Measurements from ENCODE around the gene MAEL. TPM values are rescaled to one million over a fixed set of nuclear protein-coding genes. Genes with fewer than 3 reads are reported as not detected.

Gene MAEL
- total RNA-seq, 1 experiment from 2014 or later, result not detected

DNA sequence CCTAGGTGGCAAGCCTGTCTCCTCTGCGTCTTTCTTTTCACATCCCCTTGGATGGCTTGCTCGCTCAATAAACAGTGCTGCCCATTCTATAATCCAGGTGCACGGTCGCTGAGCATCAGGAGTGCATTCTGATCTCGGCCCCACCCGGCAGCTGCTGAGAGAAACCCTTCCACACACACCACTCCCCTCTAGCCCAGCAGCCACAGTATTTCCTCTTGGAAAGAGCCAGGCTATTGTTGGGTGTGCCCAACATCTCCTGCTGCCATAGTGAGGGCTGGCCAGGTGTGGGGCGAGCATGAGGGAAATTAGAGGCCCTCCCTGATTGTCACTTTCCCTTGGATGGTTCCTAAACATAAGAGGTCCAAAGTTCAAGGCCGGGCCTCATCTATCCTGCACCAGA is 76.4 kb downstream of the MAEL start:
- H3K9me3 ChIP-seq, result no peaks in the 10 kb centered on the region
- no peaks in the 10 kb centered on the region for H3K27me3 ChIP-seq
- H3K36me3 ChIP-seq, result no peaks in the 10 kb centered on the region
- no peak for DNase-seq
- H3K4me3 ChIP-seq, result no peak overlapping the region

DNA sequence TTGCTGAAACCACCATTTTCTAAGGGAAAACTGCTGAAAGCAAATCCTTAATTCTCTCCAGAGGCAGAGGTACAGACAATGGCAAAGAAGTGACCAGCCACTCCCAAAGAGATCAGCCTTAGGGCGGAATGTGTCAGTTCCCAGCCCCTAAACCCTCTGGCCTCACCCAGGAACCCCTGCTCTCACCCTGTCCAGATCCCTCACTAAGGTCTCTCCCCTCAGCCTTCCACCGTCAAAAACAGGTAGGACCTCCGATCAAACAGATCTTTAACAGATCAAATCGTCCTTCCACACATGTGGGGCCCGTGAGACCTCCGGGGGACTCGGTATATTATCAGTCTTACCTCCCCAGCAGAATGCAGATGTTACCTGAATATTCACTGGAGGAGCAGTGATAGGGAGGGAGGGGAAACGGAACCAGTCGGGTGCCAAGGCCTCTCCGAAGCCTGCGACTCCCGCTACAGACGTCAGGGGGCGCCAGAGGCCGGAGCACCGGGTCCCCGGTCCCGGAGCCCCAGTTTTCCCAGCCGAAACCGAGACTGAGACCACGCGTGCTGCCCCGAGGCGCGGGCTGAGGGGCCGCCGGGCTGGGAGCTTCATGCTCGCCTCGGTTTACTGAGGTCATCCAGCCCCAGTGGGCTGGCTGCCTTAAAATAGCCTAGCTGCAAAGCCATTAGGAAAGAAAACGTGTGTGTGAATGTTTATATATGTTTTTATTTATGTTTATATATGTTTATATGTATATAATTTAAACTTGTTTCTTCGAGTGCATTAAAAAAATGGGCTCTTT is 77.4 kb downstream of the MAEL start:
- no peaks in the 10 kb centered on the region for H3K36me3 ChIP-seq
- H3K27me3 ChIP-seq, result no peaks in the 10 kb centered on the region
- no peaks in the 10 kb centered on the region for H3K9me3 ChIP-seq
- H3K4me3 ChIP-seq, result peak overlapping the region; percentile 34
- peak; percentile 64 for DNase-seq

DNA sequence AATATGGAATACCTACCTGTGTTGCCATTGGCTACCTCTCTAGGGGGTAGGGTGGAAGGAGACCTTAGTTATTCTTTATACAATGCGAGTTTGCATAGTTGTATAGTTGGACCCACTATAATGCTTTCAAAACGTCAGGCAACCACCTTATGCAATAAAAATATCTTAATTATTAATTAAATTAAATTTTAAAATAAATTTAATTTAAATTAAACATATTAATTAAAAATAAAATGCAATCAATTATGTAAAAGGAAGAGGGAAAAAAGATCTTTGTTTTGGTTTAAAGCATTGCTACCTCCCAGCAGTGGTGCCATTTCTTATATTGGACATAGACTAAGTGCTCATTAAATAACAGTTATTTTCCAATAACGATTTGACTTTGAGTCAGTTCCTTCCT is 78.8 kb downstream of the MAEL start:
- H3K4me3 ChIP-seq, result no peak overlapping the region
- no peaks in the 10 kb centered on the region for H3K9me3 ChIP-seq
- no peaks in the 10 kb centered on the region for H3K36me3 ChIP-seq
- no peaks in the 10 kb centered on the region for H3K27me3 ChIP-seq
- no peak for DNase-seq

DNA sequence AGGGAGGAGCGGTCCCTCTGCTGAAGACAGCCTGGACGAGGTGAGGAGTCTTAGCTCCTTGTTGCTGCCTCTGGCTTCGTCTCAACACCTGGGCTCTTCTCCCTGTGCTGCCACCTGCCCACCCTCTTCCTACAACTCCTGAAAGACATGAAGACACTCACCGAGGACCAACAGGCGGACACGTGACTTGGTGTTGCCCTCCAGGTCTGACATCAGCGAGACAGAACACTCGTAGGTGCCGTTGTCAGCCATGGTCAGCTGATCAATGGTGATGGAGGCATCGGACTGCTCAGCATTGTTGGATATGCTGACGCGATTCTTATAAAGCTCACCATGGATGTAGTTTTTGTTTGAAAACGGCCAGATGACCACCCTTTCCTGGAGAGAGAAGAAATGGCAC is 79.7 kb downstream of the MAEL start:
- no peaks in the 10 kb centered on the region for H3K36me3 ChIP-seq
- H3K4me3 ChIP-seq, result no peak overlapping the region
- DNase-seq, result no peak
- no peaks in the 10 kb centered on the region for H3K9me3 ChIP-seq
- H3K27me3 ChIP-seq, result no peaks in the 10 kb centered on the region

DNA sequence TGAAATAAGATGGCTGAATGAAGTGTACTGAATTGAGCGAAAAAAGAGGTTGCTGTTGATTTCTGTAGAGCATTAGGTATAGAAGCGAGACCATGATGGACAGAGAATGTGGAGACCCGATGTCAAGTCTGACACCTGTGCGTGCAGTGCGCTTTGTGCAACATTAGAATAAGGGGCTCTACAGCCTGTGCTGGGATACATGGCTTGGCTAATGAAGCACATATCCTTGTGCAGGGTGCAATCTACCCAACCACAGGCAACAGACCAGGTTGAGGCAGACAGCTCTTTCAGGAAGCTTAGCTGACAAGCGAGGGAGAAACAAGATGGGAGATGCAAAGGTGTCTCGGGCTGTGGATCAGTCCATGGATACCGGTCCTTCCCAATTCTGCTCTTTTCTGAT is 82.2 kb downstream of the MAEL start:
- H3K27me3 ChIP-seq, result 0 out of 2 replicates have a peak, but pooled peaks cover 2% of the 10 kb centered on the region
- DNase-seq, result no peak
- no peaks in the 10 kb centered on the region for H3K9me3 ChIP-seq
- no peak overlapping the region for H3K4me3 ChIP-seq
- H3K36me3 ChIP-seq, result no peaks in the 10 kb centered on the region

Other genes starting within 250 kb of the MAEL start
- gene POGK, start 149.8 kb upstream of the MAEL start, total RNA-seq (2014; rRNA removed; shearing (Covaris generic); ENCODE audit: low replicate concordance), result 70.1 and 89.1 TPM in 2 replicates
- gene TADA1, start 113.0 kb upstream of the MAEL start, total RNA-seq (2014; rRNA removed; shearing (Covaris generic); ENCODE audit: low replicate concordance), result 19.5 and 28.4 TPM in 2 replicates
- not detected in 2 replicates for gene ILDR2, start 13.7 kb upstream of the MAEL start, total RNA-seq (2014; rRNA removed; shearing (Covaris generic); ENCODE audit: low replicate concordance)
- gene GPA33, start 101.1 kb downstream of the MAEL start, total RNA-seq (2014; rRNA removed; shearing (Covaris generic); ENCODE audit: low replicate concordance), result not detected in 2 replicates
- 0.07 TPM in 1 of 2 replicates, not detected in the other for gene STYXL2, start 104.8 kb downstream of the MAEL start, total RNA-seq (2014; rRNA removed; shearing (Covaris generic); ENCODE audit: low replicate concordance)
- 3.9 and 5.5 TPM in 2 replicates for gene POU2F1, start 231.6 kb downstream of the MAEL start, total RNA-seq (2014; rRNA removed; shearing (Covaris generic); ENCODE audit: low replicate concordance)

Measured in MG63 (cell line).